Panc1 (cell line): ENCODE measurements around the gene UQCRH. TPM values are rescaled to one million over a fixed set of nuclear protein-coding genes. Genes with fewer than 3 reads are reported as not detected.

Experiments used
- total RNA-seq: library from RNA; stranded (reverse); gene quantifications from one replicate; pipeline ENCODE4 v1.2.1, GENCODE V29; 2021; ENCODE audit not compliant: unreplicated experiment

UQCRH gene
- total RNA-seq, 1 experiment from 2014 or later = 498 TPM

Other genes with a start within 250 kb of the UQCRH start
- gene PIK3R3, start 171.1 kb upstream of the UQCRH start, total RNA-seq = 36.3 TPM
- 26.1 TPM for gene TSPAN1, start 128.6 kb upstream of the UQCRH start, total RNA-seq
- gene P3R3URF, start 127.2 kb upstream of the UQCRH start, total RNA-seq = not detected
- 178 TPM for gene POMGNT1, start 105.3 kb upstream of the UQCRH start, total RNA-seq
- gene LURAP1, start 100.4 kb upstream of the UQCRH start, total RNA-seq = 3.5 TPM
- 29.4 TPM for gene RAD54L, start 55.9 kb upstream of the UQCRH start, total RNA-seq
- gene LRRC41, start 82 bp upstream of the UQCRH start, total RNA-seq = 55.3 TPM
- 23.6 TPM for gene NSUN4, start 37.1 kb downstream of the UQCRH start, total RNA-seq
- gene FAAH, start 90.6 kb downstream of the UQCRH start, total RNA-seq = 25.9 TPM
- 0.05 TPM for gene DMBX1, start 186.1 kb downstream of the UQCRH start, total RNA-seq
- not detected for gene KNCN, start 247.9 kb downstream of the UQCRH start, total RNA-seq